ENCODE results near the gene BAD.
A peak's percentile ranks its signal among the peaks of the same experiment; 100 is the strongest.

The BAD gene

DNA sequence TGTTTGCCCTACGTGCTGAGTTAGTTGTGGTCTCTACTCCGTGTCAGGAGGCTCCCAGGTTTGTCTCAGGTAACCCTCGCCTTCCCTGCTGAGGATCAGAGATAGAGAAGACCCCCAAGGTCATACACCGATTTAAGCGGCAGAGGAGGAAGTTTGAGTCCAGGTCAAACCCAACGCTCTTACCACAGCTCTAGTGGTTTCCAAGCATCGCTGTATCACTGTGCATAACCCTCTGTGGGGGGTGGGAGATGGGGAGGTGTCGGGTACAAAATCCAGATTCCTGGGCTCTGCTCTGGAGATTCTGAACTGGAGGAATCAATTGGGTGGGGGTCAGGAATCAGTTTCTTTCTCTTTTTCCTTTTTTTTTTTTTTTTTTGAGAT, 53.5 kb downstream of the BAD start:
- no peak for DNase-seq (ENCODE audit: low read depth in 3 of 3)

- DNase-seq (ENCODE audit: low read depth in 3 of 3) = peak; percentile 74 to 90 (median 76)
Observed at GRCh38 chr11:64230171-64230984, 54.1 kb downstream of the BAD start, which contains the start of gene DNAJC4. DNAJC4 (plus strand) TSS chr11:64230548; CDS start chr11:64230855, 307 bp downstream.

- DNase-seq (ENCODE audit: low read depth in 3 of 3) = no peak
Observed at GRCh38 chr11:64229744-64230170, 54.7 kb downstream of the BAD start.

DNA sequence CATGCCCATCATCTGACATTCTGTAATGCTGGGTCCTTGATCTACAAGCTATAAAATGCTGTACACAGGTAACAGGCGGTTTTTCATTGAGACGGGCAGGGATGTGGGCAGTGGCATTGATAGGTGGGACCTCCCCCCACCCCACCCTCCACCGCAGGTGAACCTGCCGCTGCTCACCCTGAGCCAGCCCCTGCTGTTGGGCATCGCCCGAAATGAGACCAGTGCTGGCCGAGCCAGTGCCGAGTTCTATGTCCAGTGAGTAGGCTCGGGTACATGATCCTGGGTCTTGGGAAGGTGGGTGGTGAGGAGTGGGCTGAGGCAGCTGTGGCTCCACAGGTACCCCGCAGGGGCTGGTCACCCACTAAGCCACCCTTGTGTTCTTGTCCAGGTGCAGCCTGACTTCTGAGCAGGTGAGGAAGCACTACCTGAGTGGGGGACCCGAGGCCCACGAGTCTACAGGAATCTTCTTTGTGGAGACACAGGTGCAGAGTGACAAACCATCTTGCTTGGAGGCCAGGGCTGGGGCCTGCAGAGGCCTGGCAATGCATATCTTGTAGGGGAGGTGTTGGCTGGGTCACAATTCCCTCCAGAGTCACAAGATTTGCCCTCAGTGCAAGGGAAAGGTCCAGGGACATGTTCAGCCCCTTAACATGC, 55.2 kb downstream of the BAD start:
- DNase-seq (ENCODE audit: low read depth in 3 of 3) = no peak

DNA sequence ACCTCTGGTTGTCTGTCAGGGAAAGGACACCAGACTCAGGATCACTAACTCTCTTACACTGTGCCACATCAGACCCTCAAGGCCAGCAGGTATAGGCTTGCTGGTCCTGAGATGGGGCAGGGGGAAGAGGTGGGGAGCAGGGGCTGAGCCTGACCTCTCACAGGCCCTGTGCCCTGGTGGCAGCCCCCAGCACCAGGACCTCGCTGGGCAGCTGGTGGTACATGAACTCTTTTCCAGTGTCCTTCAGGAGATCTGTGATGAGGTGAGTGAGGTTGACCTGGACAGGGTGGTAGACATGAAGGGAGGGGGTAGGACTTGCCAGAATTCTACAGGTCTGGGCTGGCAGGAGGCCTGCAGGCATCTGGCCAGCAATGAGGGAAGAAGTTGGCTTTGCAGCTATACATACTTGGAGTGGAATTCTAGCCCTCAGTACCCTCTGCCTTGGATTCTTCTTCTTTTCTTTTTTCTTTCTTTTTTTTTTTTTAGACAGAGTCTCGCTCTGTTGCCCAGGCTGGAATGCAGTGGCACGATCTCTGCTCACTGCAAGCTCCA, 57.0 kb downstream of the BAD start:
- DNase-seq (ENCODE audit: low read depth in 3 of 3) = no peak

- DNase-seq (ENCODE audit: low read depth in 3 of 3) = peak in 1 of 3 donors; percentile 51
Observed at GRCh38 chr11:64226507-64227051, 57.9 kb downstream of the BAD start.

- peak; percentile 86 to 95 (median 88) for DNase-seq (ENCODE audit: low read depth in 3 of 3)
Observed at GRCh38 chr11:64225608-64226506, 58.6 kb downstream of the BAD start, which contains the start of the genes NUDT22 and TRPT1. NUDT22 (plus strand) TSS chr11:64226274; CDS start chr11:64226653, 379 bp downstream. TRPT1 (minus strand) TSS chr11:64226186; CDS start chr11:64225860, 326 bp downstream.

- no peak for DNase-seq (ENCODE audit: low read depth in 3 of 3)
Observed at GRCh38 chr11:64224891-64225607, 59.4 kb downstream of the BAD start.

DNA sequence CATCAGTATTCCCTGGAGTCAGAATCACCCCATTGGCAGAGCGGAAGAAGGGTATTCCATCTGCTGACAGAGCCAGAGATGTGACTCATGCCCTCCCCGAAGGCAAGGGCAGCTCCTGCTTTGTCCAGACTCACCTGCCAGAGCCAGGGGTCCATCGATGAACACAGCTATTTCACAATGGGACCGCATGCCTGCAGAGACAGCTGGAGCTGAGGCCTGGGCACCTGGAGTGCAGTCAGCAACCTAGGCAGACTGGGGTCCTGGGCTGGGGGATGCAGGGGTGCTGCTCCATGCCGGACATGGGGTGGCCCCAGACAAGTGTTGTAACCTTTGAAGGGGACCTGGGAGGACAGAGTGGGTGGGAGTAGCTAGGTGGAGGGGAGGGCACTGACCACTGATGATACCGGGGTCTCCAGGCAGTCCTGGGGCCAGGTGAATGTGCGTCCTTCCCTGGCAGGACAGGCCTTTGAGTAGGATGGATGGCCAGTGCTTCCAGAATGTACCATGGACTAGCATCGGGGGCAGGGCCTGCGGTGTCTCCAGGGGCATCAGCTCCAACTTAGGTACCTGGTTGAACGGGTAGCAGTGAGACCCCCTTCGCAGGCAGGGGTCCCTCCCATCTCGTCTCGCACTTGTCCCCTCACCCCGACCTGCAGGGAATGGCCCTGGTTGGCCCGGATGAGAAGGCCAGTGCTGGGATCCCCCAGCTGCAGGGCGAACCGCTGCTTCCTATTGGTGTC, 60.1 kb downstream of the BAD start:
- DNase-seq (ENCODE audit: low read depth in 3 of 3) = no peak

- DNase-seq (ENCODE audit: low read depth in 3 of 3) = no peak
Observed at GRCh38 chr11:64223001-64223651, 61.3 kb downstream of the BAD start.

GRCh38 chr11:64222651-64223000, 61.8 kb downstream of the BAD start:
- DNase-seq (ENCODE audit: low read depth in 3 of 3) = no peak

- no peak for DNase-seq (ENCODE audit: low read depth in 3 of 3)
Observed at GRCh38 chr11:64220798-64221197, 63.7 kb downstream of the BAD start.

DNA sequence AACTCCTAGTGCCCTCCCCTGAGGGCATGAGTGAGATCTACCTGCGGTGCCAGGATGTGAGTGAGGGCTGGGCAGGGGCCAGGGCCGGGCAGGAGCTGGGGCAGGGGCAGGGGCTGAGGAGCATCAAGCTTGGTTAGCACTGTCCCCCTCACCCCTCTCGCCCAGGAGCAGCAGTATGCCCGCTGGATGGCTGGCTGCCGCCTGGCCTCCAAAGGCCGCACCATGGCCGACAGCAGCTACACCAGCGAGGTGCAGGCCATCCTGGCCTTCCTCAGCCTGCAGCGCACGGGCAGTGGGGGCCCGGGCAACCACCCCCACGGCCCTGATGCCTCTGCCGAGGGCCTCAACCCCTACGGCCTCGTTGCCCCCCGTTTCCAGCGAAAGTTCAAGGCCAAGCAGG, 64.2 kb downstream of the BAD start:
- no peak for DNase-seq (ENCODE audit: low read depth in 3 of 3)
